Vagina (tissue), 2 donors: ENCODE measurements around the gene FAH.

Experiments
- POLR2A ChIP-seq, 2 donors: fragments of 450-650 bp; IDR thresholded peaks; one replicate each; pipeline ENCODE4 v1.6.1; 2017; ENCODE audit warnings: antibody characterized with exemption in 2 of 2, mild to moderate bottlenecking in 2 of 2, moderate library complexity in 2 of 2
- POLR2AphosphoS5 ChIP-seq, 2 donors: sonication (generic); formaldehyde crosslinking; IDR thresholded peaks; one replicate each; pipeline ENCODE4 v1.9.0; 2017; ENCODE audit warnings: antibody characterized with exemption in 2 of 2, mild to moderate bottlenecking in 2 of 2, low read depth in 1 of 2; ENCODE audit not compliant: insufficient read depth in 1 of 2
- TF ChIP-seq, protein P1 (sequence below), 3 experiments: fragments of 450-650 bp in 2 of 3; fragments of 200-600 bp in 1 of 3; sonication (generic) in 1 of 3; IDR thresholded peaks; one replicate each; pipeline ENCODE4 v1.5.1; 2017 to 2019; ENCODE audit warnings: antibody characterized with exemption in 3 of 3, mild to moderate bottlenecking in 2 of 3, moderate library complexity in 2 of 3

DNA sequence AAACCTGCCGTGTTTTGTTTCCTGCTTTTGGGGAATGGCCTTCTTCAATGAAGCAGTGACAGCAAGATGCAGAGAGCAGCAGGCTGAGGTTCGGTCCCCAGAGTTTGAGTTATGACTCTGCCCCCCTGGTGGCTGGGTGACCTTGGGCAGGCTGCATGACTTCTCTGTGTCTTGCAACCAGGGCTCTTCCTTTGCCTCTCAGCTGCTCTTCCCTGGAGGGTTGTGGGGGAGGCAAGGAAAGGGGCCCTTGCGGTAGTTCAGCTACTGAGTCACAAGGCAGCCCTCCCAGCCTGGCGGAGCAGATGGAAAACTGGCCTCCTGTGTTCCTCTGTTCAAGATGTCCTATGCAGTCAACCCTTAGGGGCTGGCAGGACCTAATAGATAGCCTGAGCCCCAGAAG, 82.1 kb downstream of the FAH start:
- TF ChIP-seq, protein P1, sequence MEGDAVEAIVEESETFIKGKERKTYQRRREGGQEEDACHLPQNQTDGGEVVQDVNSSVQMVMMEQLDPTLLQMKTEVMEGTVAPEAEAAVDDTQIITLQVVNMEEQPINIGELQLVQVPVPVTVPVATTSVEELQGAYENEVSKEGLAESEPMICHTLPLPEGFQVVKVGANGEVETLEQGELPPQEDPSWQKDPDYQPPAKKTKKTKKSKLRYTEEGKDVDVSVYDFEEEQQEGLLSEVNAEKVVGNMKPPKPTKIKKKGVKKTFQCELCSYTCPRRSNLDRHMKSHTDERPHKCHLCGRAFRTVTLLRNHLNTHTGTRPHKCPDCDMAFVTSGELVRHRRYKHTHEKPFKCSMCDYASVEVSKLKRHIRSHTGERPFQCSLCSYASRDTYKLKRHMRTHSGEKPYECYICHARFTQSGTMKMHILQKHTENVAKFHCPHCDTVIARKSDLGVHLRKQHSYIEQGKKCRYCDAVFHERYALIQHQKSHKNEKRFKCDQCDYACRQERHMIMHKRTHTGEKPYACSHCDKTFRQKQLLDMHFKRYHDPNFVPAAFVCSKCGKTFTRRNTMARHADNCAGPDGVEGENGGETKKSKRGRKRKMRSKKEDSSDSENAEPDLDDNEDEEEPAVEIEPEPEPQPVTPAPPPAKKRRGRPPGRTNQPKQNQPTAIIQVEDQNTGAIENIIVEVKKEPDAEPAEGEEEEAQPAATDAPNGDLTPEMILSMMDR (IDR thresholded peaks at IDR 0.05) = peak in 1 of 3 experiments; percentile 20
- TF ChIP-seq POLR2A (IDR thresholded peaks at IDR 0.05) (no peak), POLR2AphosphoS5 (IDR thresholded peaks at IDR 0.05; ENCODE audit: insufficient read depth in 1 of 2, low read depth in 1 of 2) (no peak)
